ENCODE results near the gene EDEM1.
"Not testable (repeated sequence)": the region's sequence is repeated elsewhere in the genome, so short reads cannot be mapped to it uniquely, and the experiment has no call there.

The EDEM1 gene

GRCh38 chr3:5141760-5142159 is 45.7 kb upstream of the EDEM1 start:
- no peak overlapping the region for H2AFZ ChIP-seq
- no peak overlapping the region for H3K4me2 ChIP-seq (ENCODE audit: low read length)
- peaks cover 81% of the 10 kb centered on the region for H3K79me2 ChIP-seq
- TF ChIP-seq CTCF (IDR thresholded peaks at IDR 0.05), result no peak
- H3K4me1 ChIP-seq, result peaks cover 2% of the 10 kb centered on the region
- H3K36me3 ChIP-seq (ENCODE audit: control insufficient read depth, insufficient read depth, low read length), result no peaks in the 10 kb centered on the region
- no peaks in the 10 kb centered on the region for H3K27me3 ChIP-seq (ENCODE audit: control insufficient read depth, insufficient read depth, low read length)
- no peak overlapping the region for H3K27ac ChIP-seq
- H3K9me3 ChIP-seq (ENCODE audit: control insufficient read depth, low read length), result no peaks in the 10 kb centered on the region
- no peak overlapping the region for H3K9ac ChIP-seq
- H3K4me3 ChIP-seq (ENCODE audit: low read depth, low read length), result no peak overlapping the region

GRCh38 chr3:5143464-5143863 is 44.0 kb upstream of the EDEM1 start:
- no peak overlapping the region for H2AFZ ChIP-seq
- no peak overlapping the region for H3K27ac ChIP-seq
- no peaks in the 10 kb centered on the region for H3K27me3 ChIP-seq (ENCODE audit: control insufficient read depth, insufficient read depth, low read length)
- peaks cover 3% of the 10 kb centered on the region for H3K4me1 ChIP-seq
- no peaks in the 10 kb centered on the region for H3K36me3 ChIP-seq (ENCODE audit: control insufficient read depth, insufficient read depth, low read length)
- no peak for TF ChIP-seq CTCF (IDR thresholded peaks at IDR 0.05)
- no peak overlapping the region for H3K9ac ChIP-seq
- H3K4me2 ChIP-seq (ENCODE audit: low read length), result no peak overlapping the region
- H3K4me3 ChIP-seq (ENCODE audit: low read depth, low read length), result no peak overlapping the region
- peaks cover 88% of the 10 kb centered on the region for H3K79me2 ChIP-seq
- no peaks in the 10 kb centered on the region for H3K9me3 ChIP-seq (ENCODE audit: control insufficient read depth, low read length)

- Histone ChIP-seq H3K27me3 (ENCODE audit: control insufficient read depth, insufficient read depth, low read length) (no peaks in the 10 kb centered on the region), H2AFZ (no peak overlapping the region), H3K27ac (peak overlapping the region; percentile 1), H3K9me3 (ENCODE audit: control insufficient read depth, low read length) (no peaks in the 10 kb centered on the region), H3K9ac (no peak overlapping the region), H3K79me2 (peaks cover 93% of the 10 kb centered on the region), H3K36me3 (ENCODE audit: control insufficient read depth, insufficient read depth, low read length) (no peaks in the 10 kb centered on the region), H3K4me3 (ENCODE audit: low read depth, low read length) (no peak overlapping the region), H3K4me2 (ENCODE audit: low read length) (peak overlapping the region; percentile 39), H3K4me1 (peaks cover 3% of the 10 kb centered on the region)
- TF ChIP-seq CTCF (IDR thresholded peaks at IDR 0.05), result no peak
Observed at GRCh38 chr3:5144316-5144994, 43.1 kb upstream of the EDEM1 start.

GRCh38 chr3:5145120-5145519 is 42.4 kb upstream of the EDEM1 start:
- no peak overlapping the region for H3K9ac ChIP-seq
- H2AFZ ChIP-seq, result no peak overlapping the region
- H3K4me1 ChIP-seq, result peaks cover 3% of the 10 kb centered on the region
- no peak for TF ChIP-seq CTCF (IDR thresholded peaks at IDR 0.05)
- H3K9me3 ChIP-seq (ENCODE audit: control insufficient read depth, low read length), result no peaks in the 10 kb centered on the region
- no peaks in the 10 kb centered on the region for H3K27me3 ChIP-seq (ENCODE audit: control insufficient read depth, insufficient read depth, low read length)
- H3K4me3 ChIP-seq (ENCODE audit: low read depth, low read length), result no peak overlapping the region
- peak overlapping the region; percentile 39 for H3K4me2 ChIP-seq (ENCODE audit: low read length)
- H3K27ac ChIP-seq, result no peak overlapping the region
- H3K79me2 ChIP-seq, result peaks cover 91% of the 10 kb centered on the region
- no peaks in the 10 kb centered on the region for H3K36me3 ChIP-seq (ENCODE audit: control insufficient read depth, insufficient read depth, low read length)

- not testable (repeated sequence) for H3K4me2 ChIP-seq (ENCODE audit: low read length); H2AFZ ChIP-seq; H3K27me3 ChIP-seq (ENCODE audit: control insufficient read depth, insufficient read depth, low read length); H3K9me3 ChIP-seq (ENCODE audit: control insufficient read depth, low read length); H3K4me1 ChIP-seq; H3K36me3 ChIP-seq (ENCODE audit: control insufficient read depth, insufficient read depth, low read length); H3K4me3 ChIP-seq (ENCODE audit: low read depth, low read length); H3K27ac ChIP-seq; H3K9ac ChIP-seq
- H3K79me2 ChIP-seq, result peaks cover 88% of the 10 kb centered on the region
Observed at GRCh38 chr3:5147152-5147551, 40.4 kb upstream of the EDEM1 start.

All from parathyroid adenoma (tissue), 2 donors.